ENCODE data around the gene FAAP100.

FAAP100 gene

DNA sequence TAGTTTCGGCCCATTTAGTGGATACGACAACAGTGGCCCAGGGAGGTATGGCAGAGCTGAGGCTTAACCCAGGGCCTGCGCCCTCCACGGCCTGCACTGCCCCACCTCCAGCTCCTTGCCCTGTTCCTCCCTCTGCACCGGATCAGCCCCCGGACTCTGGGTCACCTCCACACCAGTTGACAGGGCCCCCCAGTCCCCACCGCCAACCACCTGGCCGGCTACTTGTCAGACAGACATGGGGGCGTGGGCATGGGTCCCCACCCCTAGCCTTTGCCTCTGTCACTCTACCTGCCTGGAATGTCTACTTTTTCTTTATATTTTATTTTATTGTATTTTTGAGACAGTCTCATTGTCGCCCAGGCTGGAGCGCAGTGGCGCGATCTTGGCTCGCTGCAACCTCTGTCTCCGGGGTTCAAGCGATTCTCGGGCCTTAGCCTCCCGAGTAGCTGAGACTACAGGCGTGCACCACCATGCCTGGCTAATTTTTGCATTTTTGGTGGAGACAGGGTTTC lies 36.6 kb downstream of the FAAP100 start:
- H3K9me3 ChIP-seq (ENCODE audit: insufficient read depth, low read length), result no peaks in the 10 kb centered on the region
- no peak for DNase-seq (ENCODE audit: low read depth, low spot score)
- H3K36me3 ChIP-seq (ENCODE audit: insufficient read depth, insufficient read length, low read length), result peaks cover 39% of the 10 kb centered on the region
- peak overlapping the region; percentile 88 for H3K9ac ChIP-seq (ENCODE audit: insufficient read length, low read depth)
- TF ChIP-seq SUZ12 (IDR thresholded peaks at IDR 0.05; ENCODE audit: extremely low read depth, insufficient read depth, insufficient read length) (no peak), YY1 (IDR thresholded peaks at IDR 0.05; ENCODE audit: insufficient read depth, insufficient read length) (no peak), ZNF274 (IDR thresholded peaks at IDR 0.05; ENCODE audit: low read depth, low read length) (no peak)
- peaks cover 29% of the 10 kb centered on the region for H3K27me3 ChIP-seq (ENCODE audit: insufficient read depth, insufficient read length)
- peaks cover 29% of the 10 kb centered on the region for H3K4me1 ChIP-seq (ENCODE audit: insufficient read depth, insufficient read length)
- peak overlapping the region; percentile 69 for H3K4me3 ChIP-seq (ENCODE audit: insufficient read length, low read depth)

DNA sequence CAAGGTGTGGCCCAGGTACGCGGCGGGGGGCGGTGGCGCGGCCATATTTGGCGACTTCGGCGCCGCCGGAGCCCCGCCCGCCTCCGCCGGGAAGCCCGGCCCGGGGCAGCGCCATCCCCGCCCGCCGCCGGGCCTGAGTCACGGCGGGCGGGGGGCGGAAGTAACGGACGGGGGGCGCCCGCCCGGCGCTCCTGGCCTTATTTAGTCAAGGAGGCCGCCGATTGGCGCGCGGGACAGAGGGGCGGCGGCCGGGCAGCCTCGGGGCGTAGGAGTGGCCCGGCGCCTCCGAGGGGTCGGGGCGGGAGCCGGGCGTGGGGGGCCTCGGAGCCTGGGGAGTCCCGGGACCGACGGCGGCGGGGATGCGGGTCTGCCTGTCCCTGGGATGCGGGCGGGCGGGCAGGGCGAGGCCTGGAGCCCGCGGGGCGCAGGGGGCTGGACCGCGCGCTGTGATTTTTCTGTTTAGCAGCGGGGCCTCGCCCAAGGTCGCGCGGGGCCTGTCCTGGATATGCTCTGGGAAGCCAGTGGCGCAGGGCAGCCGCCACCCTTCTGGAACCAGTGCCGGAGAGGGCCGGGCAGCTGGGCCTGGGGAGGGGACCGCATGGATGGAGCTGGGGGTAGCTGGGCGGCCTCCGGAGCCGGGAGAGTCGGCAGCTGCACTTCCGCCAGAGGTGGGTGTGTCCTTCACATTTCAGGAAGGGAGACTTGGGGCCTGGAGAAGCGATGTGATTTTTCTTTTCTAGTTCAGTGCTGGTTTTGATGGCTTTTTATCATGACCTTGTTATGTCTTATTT lies 37.2 kb downstream of the FAAP100 start:
- H3K36me3 ChIP-seq (ENCODE audit: insufficient read depth, insufficient read length, low read length), result peaks cover 46% of the 10 kb centered on the region
- H3K4me3 ChIP-seq (ENCODE audit: insufficient read length, low read depth), result peak overlapping the region; percentile 69
- H3K9me3 ChIP-seq (ENCODE audit: insufficient read depth, low read length), result no peaks in the 10 kb centered on the region
- H3K4me1 ChIP-seq (ENCODE audit: insufficient read depth, insufficient read length), result peaks cover 24% of the 10 kb centered on the region
- peaks cover 23% of the 10 kb centered on the region for H3K27me3 ChIP-seq (ENCODE audit: insufficient read depth, insufficient read length)
- no peak for TF ChIP-seq SUZ12 (IDR thresholded peaks at IDR 0.05; ENCODE audit: extremely low read depth, insufficient read depth, insufficient read length)
- no peak for TF ChIP-seq ZNF274 (IDR thresholded peaks at IDR 0.05; ENCODE audit: low read depth, low read length)
- TF ChIP-seq YY1 (IDR thresholded peaks at IDR 0.05; ENCODE audit: insufficient read depth, insufficient read length), result no peak
- DNase-seq (ENCODE audit: low read depth, low spot score), result peak; percentile 52
- H3K9ac ChIP-seq (ENCODE audit: insufficient read length, low read depth), result peak overlapping the region; percentile 88

DNA sequence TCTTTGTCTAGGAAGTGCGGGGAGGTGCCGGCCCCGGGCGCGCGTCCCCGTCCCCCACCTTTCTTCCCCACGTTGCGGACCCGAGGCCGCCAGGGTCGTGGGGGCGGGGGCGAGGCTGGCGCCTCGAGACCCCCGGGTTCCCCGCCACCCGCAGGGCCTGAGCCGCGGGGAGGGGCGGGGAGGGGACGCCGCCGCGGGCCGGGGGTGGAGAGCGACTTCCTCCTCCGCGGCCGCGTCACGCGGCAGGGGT lies 37.7 kb downstream of the FAAP100 start:
- no peak for DNase-seq (ENCODE audit: low read depth, low spot score)
- peaks cover 19% of the 10 kb centered on the region for H3K4me1 ChIP-seq (ENCODE audit: insufficient read depth, insufficient read length)

DNA sequence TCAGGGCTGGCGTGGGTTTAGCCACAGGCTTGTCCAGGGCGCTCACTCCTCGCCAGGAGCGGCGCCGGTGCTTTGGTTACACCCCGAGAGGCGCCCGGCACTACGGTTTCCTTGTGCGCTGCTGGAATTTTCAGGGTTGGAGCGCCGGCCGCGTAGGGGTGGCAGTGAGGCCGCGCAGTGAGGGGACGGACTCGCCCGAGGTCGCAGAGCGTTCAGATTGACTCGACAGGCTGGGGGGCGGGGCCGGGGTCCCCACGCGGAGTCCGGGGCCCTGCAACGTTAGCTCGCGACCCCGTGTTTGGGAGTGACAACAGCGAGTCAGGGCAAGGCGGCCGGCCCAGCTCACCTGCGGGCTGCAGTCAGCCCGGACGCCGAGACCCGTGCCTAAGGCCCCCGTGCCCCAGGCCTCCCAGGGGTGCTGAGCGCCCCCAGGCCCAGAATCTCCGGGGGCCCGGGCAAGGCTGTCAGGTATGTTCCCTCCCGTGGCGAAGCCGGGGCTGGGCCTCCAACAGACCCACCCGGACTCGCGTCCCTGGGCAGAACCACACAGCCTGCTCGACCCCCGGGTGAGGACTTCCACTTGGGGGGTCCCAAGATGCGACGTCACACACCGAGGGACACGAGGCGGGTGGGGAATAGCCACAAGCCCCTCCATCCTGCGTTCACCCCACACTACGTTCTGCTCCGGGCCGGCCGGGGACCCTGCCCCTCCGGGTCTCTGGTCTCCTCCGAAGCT lies 38.2 kb downstream of the FAAP100 start:
- H3K4me1 ChIP-seq (ENCODE audit: insufficient read depth, insufficient read length), result peaks cover 17% of the 10 kb centered on the region
- H3K36me3 ChIP-seq (ENCODE audit: insufficient read depth, insufficient read length, low read length), result peaks cover 56% of the 10 kb centered on the region
- TF ChIP-seq YY1 (IDR thresholded peaks at IDR 0.05; ENCODE audit: insufficient read depth, insufficient read length) (no peak), SUZ12 (IDR thresholded peaks at IDR 0.05; ENCODE audit: extremely low read depth, insufficient read depth, insufficient read length) (no peak), ZNF274 (IDR thresholded peaks at IDR 0.05; ENCODE audit: low read depth, low read length) (no peak)
- H3K9me3 ChIP-seq (ENCODE audit: insufficient read depth, low read length), result no peaks in the 10 kb centered on the region
- H3K9ac ChIP-seq (ENCODE audit: insufficient read length, low read depth), result peak overlapping the region; percentile 93
- H3K4me3 ChIP-seq (ENCODE audit: insufficient read length, low read depth), result peak overlapping the region; percentile 69
- H3K27me3 ChIP-seq (ENCODE audit: insufficient read depth, insufficient read length), result peaks cover 13% of the 10 kb centered on the region
- DNase-seq (ENCODE audit: low read depth, low spot score), result no peak

More for the DNA sequence above, 37.7 kb downstream of the FAAP100 start:
- peaks cover 18% of the 10 kb centered on the region for H3K27me3 ChIP-seq (ENCODE audit: insufficient read depth, insufficient read length)
- peaks cover 51% of the 10 kb centered on the region for H3K36me3 ChIP-seq (ENCODE audit: insufficient read depth, insufficient read length, low read length)
- TF ChIP-seq SUZ12 (IDR thresholded peaks at IDR 0.05; ENCODE audit: extremely low read depth, insufficient read depth, insufficient read length) (no peak), YY1 (IDR thresholded peaks at IDR 0.05; ENCODE audit: insufficient read depth, insufficient read length) (no peak), ZNF274 (IDR thresholded peaks at IDR 0.05; ENCODE audit: low read depth, low read length) (no peak)
- peak overlapping the region; percentile 93 for H3K9ac ChIP-seq (ENCODE audit: insufficient read length, low read depth)
- H3K9me3 ChIP-seq (ENCODE audit: insufficient read depth, low read length), result no peaks in the 10 kb centered on the region
- H3K4me3 ChIP-seq (ENCODE audit: insufficient read length, low read depth), result peak overlapping the region; percentile 69

DNA sequence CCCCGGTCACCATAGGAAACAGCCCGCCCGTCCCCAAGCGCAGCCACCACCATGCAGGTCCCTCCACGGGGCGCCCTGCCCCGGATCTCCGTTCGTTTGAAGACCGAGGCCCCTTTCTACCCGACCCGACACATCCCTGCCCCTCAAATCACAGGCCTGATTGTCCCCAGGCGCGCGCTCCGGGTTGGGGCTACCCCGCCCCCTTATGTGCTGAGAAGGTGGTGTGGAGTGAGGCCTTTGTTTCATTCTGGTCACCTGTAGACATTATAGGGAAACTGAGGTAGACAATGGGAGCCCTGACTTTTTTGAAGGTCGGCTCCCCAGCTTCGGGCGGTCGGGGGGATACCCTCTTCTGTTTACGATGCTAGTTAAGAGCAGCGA lies 38.8 kb downstream of the FAAP100 start:
- peak; percentile 46 for DNase-seq (ENCODE audit: low read depth, low spot score)
- Histone ChIP-seq H3K9ac (ENCODE audit: insufficient read length, low read depth) (peak overlapping the region; percentile 93), H3K9me3 (ENCODE audit: insufficient read depth, low read length) (no peaks in the 10 kb centered on the region), H3K4me1 (ENCODE audit: insufficient read depth, insufficient read length) (peaks cover 13% of the 10 kb centered on the region), H3K36me3 (ENCODE audit: insufficient read depth, insufficient read length, low read length) (peaks cover 57% of the 10 kb centered on the region), H3K27me3 (ENCODE audit: insufficient read depth, insufficient read length) (peaks cover 7% of the 10 kb centered on the region), H3K4me3 (ENCODE audit: insufficient read length, low read depth) (peak overlapping the region; percentile 69)
- no peak for TF ChIP-seq YY1 (IDR thresholded peaks at IDR 0.05; ENCODE audit: insufficient read depth, insufficient read length)
- TF ChIP-seq ZNF274 (IDR thresholded peaks at IDR 0.05; ENCODE audit: low read depth, low read length), result no peak
- TF ChIP-seq SUZ12 (IDR thresholded peaks at IDR 0.05; ENCODE audit: extremely low read depth, insufficient read depth, insufficient read length), result no peak

GRCh38 chr17:81512562-81513371 lies 39.4 kb downstream of the FAAP100 start, which contains the start of gene ACTG1:
Gene ACTG1 (minus strand): TSS chr17:81512799. CDS start chr17:81512354, 445 bp downstream.
- H3K4me3 ChIP-seq (ENCODE audit: insufficient read length, low read depth), result peak within 1 kb of the TSS; percentile 99
- peaks cover 8% of the 10 kb centered on the region for H3K4me1 ChIP-seq (ENCODE audit: insufficient read depth, insufficient read length)
- DNase-seq (ENCODE audit: low read depth, low spot score), result peak; percentile 57
- no peak for TF ChIP-seq ZNF274 (IDR thresholded peaks at IDR 0.05; ENCODE audit: low read depth, low read length)
- no peak for TF ChIP-seq YY1 (IDR thresholded peaks at IDR 0.05; ENCODE audit: insufficient read depth, insufficient read length)
- TF ChIP-seq SUZ12 (IDR thresholded peaks at IDR 0.05; ENCODE audit: extremely low read depth, insufficient read depth, insufficient read length), result no peak
- H3K36me3 ChIP-seq (ENCODE audit: insufficient read depth, insufficient read length, low read length), result peaks cover 57% of the 10 kb centered on the region
- peaks cover 1% of the 10 kb centered on the region for H3K27me3 ChIP-seq (ENCODE audit: insufficient read depth, insufficient read length)
- H3K9ac ChIP-seq (ENCODE audit: insufficient read length, low read depth), result peak within 1 kb of the TSS; percentile 98
- no peaks in the 10 kb centered on the region for H3K9me3 ChIP-seq (ENCODE audit: insufficient read depth, low read length)
